Mammary epithelial cell (primary cell): ENCODE measurements around the gene SPIN1.

Source experiments
- EZH2 ChIP-seq: IDR thresholded peaks from 2 replicates; pipeline ENCODE4 v1.6.1; 2012; ENCODE audit warnings: low read length, inconsistent platforms, borderline replicate concordance
- TF ChIP-seq, protein P1 (sequence below), 2 donors: IDR thresholded peaks in 1 of 2; conservative IDR thresholded peaks in 1 of 2; 2 replicates each; pipeline ENCODE4 v1.5.1; 2011 to 2012; ENCODE audit warnings: inconsistent platforms in 2 of 2, low read length in 2 of 2, mild to moderate bottlenecking in 2 of 2, control low read depth in 1 of 2, low read depth in 1 of 2; ENCODE audit not compliant: insufficient read depth in 1 of 2; ENCODE audit errors: extremely low read depth in 1 of 2

DNA sequence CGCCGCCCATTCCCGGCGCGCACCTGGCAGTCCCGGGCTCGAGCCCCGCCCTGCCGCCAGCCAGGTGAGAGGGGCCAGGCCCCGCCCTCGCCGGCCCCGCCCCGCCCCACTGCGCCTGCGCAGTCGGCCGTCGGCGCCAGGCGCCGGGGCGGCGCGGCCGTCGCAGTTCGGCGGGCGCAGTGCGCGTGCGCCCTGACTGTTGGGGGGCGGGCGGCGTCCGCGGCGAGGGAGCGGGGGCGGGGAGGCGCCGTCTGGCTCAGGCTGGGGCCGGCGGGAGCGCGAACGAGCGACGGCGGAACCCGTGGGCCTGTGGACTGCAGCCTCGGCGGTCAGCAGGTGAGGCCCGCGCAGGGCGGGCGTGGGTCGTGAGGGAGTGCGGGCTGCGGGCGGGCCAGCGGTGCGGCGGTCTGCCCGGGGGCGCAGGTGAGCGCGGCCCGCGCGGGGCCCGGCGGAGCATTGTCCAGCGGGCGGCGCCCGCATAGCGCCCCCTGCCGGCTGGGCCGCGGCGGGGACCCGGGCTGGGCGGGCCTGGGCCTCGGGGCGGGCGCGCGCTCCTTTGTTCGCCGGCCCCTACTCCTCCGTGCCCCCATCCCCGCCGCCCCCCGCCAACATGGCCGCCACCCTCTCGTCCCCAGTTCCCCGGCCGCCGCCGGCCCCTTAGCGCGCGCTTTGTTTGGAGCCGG lies at the start of gene SPIN1:
- TF ChIP-seq, protein P1, sequence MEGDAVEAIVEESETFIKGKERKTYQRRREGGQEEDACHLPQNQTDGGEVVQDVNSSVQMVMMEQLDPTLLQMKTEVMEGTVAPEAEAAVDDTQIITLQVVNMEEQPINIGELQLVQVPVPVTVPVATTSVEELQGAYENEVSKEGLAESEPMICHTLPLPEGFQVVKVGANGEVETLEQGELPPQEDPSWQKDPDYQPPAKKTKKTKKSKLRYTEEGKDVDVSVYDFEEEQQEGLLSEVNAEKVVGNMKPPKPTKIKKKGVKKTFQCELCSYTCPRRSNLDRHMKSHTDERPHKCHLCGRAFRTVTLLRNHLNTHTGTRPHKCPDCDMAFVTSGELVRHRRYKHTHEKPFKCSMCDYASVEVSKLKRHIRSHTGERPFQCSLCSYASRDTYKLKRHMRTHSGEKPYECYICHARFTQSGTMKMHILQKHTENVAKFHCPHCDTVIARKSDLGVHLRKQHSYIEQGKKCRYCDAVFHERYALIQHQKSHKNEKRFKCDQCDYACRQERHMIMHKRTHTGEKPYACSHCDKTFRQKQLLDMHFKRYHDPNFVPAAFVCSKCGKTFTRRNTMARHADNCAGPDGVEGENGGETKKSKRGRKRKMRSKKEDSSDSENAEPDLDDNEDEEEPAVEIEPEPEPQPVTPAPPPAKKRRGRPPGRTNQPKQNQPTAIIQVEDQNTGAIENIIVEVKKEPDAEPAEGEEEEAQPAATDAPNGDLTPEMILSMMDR (conservative IDR thresholded peaks at IDR 0.05 in 1 of 2, IDR thresholded peaks at IDR 0.05 in 1 of 2; ENCODE audit: extremely low read depth in 1 of 2, insufficient read depth in 1 of 2, low read depth in 1 of 2, low read length in 2 of 2): peak; percentile 28 to 35
- no peak for TF ChIP-seq EZH2
